ENCODE measurements around the gene DUSP9.
"Not testable (repeated sequence)": the region's sequence is repeated elsewhere in the genome, so short reads cannot be mapped to it uniquely, and the experiment has no call there.

The DUSP9 gene

GRCh38 chrX:153646620-153647373 is at the start of gene DUSP9:
Gene DUSP9, plus strand, starts transcription at chrX:153647203. Its CDS starts 751 bp downstream, at chrX:153647954.
- DNase-seq (ENCODE audit: low read depth in 3 of 3, low spot score in 1 of 3), result no peak

GRCh38 chrX:153598541-153599191 is 48.3 kb upstream of the DUSP9 start, which contains the start of gene CCNQ:
Gene CCNQ, minus strand, starts transcription at chrX:153599139. Its CDS starts 66 bp downstream, at chrX:153599073.
- no peak for DNase-seq (ENCODE audit: low read depth in 3 of 3, low spot score in 1 of 3)

GRCh38 chrX:153599192-153600031 is 47.6 kb upstream of the DUSP9 start:
- DNase-seq (ENCODE audit: low read depth in 3 of 3, low spot score in 1 of 3), result peak; percentile 67 to 76 (median 71)

- DNase-seq (ENCODE audit: low read depth in 3 of 3, low spot score in 1 of 3), result no peak
Measured at GRCh38 chrX:153600032-153600373, 47.0 kb upstream of the DUSP9 start.

- no peak for DNase-seq (ENCODE audit: low read depth in 3 of 3, low spot score in 1 of 3)
Measured at GRCh38 chrX:153600921-153601320, 46.1 kb upstream of the DUSP9 start.

- no peak for DNase-seq (ENCODE audit: low read depth in 3 of 3, low spot score in 1 of 3)
Measured at GRCh38 chrX:153601511-153602110, 45.4 kb upstream of the DUSP9 start.

GRCh38 chrX:153602601-153603000 is 44.4 kb upstream of the DUSP9 start:
- DNase-seq (ENCODE audit: low read depth in 3 of 3, low spot score in 1 of 3), result no peak

- no peak for DNase-seq (ENCODE audit: low read depth in 3 of 3, low spot score in 1 of 3)
Measured at GRCh38 chrX:153603131-153603656, 43.8 kb upstream of the DUSP9 start.

GRCh38 chrX:153604666-153605380 is 42.2 kb upstream of the DUSP9 start:
- DNase-seq (ENCODE audit: low read depth in 3 of 3, low spot score in 1 of 3), result not testable (repeated sequence)

GRCh38 chrX:153606503-153606902 is 40.5 kb upstream of the DUSP9 start:
- DNase-seq (ENCODE audit: low read depth in 3 of 3, low spot score in 1 of 3), result no peak

- no peak for DNase-seq (ENCODE audit: low read depth in 3 of 3, low spot score in 1 of 3)
Measured at GRCh38 chrX:153608376-153608775, 38.6 kb upstream of the DUSP9 start.

GRCh38 chrX:153608806-153609205 is 38.2 kb upstream of the DUSP9 start:
- DNase-seq (ENCODE audit: low read depth in 3 of 3, low spot score in 1 of 3), result no peak

GRCh38 chrX:153609917-153610835 is 36.8 kb upstream of the DUSP9 start:
- DNase-seq (ENCODE audit: low read depth in 3 of 3, low spot score in 1 of 3), result peak; percentile 38 to 71 (median 60)

- no peak for DNase-seq (ENCODE audit: low read depth in 3 of 3, low spot score in 1 of 3)
Measured at GRCh38 chrX:153610836-153611213, 36.2 kb upstream of the DUSP9 start.

- no peak for DNase-seq (ENCODE audit: low read depth in 3 of 3, low spot score in 1 of 3)
Measured at GRCh38 chrX:153611298-153612095, 35.5 kb upstream of the DUSP9 start.

- no peak for DNase-seq (ENCODE audit: low read depth in 3 of 3, low spot score in 1 of 3)
Measured at GRCh38 chrX:153612413-153612812, 34.6 kb upstream of the DUSP9 start.

- DNase-seq (ENCODE audit: low read depth in 3 of 3, low spot score in 1 of 3), result no peak
Measured at GRCh38 chrX:153614818-153615217, 32.2 kb upstream of the DUSP9 start.

- DNase-seq (ENCODE audit: low read depth in 3 of 3, low spot score in 1 of 3), result no peak
Measured at GRCh38 chrX:153620576-153620975, 26.4 kb upstream of the DUSP9 start.

Data from stimulated activated CD4-positive, alpha-beta T cell treated with anti-CD3 and anti-CD28 coated beads, TNF-alpha, amount 100 ng/mL, for 1 hour (primary cell).